Neural progenitor cell (in vitro differentiated cells): ENCODE data around the gene FEM1B.

Experiments
- CTCF ChIP-seq: fragments of 200-600 bp; sonication (generic); IDR thresholded peaks from 2 replicates; pipeline ENCODE4 v1.5.1; 2017; ENCODE audit warnings: antibody characterized with exemption, mild to moderate bottlenecking
- EZH2 ChIP-seq: fragments of 200-600 bp; sonication (generic); IDR thresholded peaks from 2 replicates; pipeline ENCODE4 v1.6.1; 2017; ENCODE audit warnings: antibody characterized with exemption, mild to moderate bottlenecking, moderate library complexity

GRCh38 chr15:68252925-68253534, 24.5 kb upstream of the FEM1B start:
- TF ChIP-seq CTCF (peak; percentile 83), EZH2 (no peak)
